IMR-90 (cell line): ENCODE results near the gene RIC8B. TPM values are rescaled to one million over a fixed set of nuclear protein-coding genes. Genes with fewer than 3 reads are reported as not detected.

ENCODE experiments used
- ATAC-seq: fragments of 200-7000 bp; cut with Tn5 transposase; 2 replicates; pipeline ENCODE4 v1.9.1; 2020; ENCODE audit warnings: low read depth, mild to moderate bottlenecking, moderate library complexity
- BruUV-seq: library from RNA; stranded (reverse); fragments of 400-500 nt; replicated peaks from 2 replicates; lab custom pipeline; 2021; lab: Mats Ljungman, UMichigan
- CTCF ChIA-PET: fragments of 300-600 bp; formaldehyde crosslinking; extraction: SDS; loops from one replicate; lab custom pipeline; 2021; ENCODE audit warnings: antibody characterized with exemption; lab: Yijun Ruan, JAX
- POLR2A ChIA-PET: fragments of 300-600 bp; sonication (Branson Sonifier 250); formaldehyde crosslinking; loops from one replicate; lab custom pipeline; 2022; ENCODE audit warnings: antibody characterized with exemption; ENCODE audit not compliant: unreplicated experiment; lab: Charles Lee
- DNase-seq: peaks from one replicate; pipeline ENCODE4 v3.0.0; 2013
- H2AFZ ChIP-seq: replicated peaks from 2 replicates; pipeline ENCODE3; 2013; ENCODE audit warnings: low read length, mild to moderate bottlenecking; ENCODE audit not compliant: poor library complexity
- H2AK5ac ChIP-seq: 2 replicates; pipeline ENCODE4 v1.6.1; 2013; ENCODE audit warnings: low read depth, low read length, inconsistent platforms
- H2AK9ac ChIP-seq: replicated peaks from 2 replicates; pipeline ENCODE3; 2013; ENCODE audit warnings: mild to moderate bottlenecking, low read depth, low read length, moderate library complexity; ENCODE audit not compliant: poor library complexity
- H2BK120ac ChIP-seq: 2 replicates; pipeline ENCODE4 v1.6.1; 2013; ENCODE audit warnings: low read depth, low read length, inconsistent platforms
- H2BK15ac ChIP-seq: 3 replicates; pipeline ENCODE4 v1.6.1; 2013; ENCODE audit warnings: low read depth, low read length, inconsistent platforms
- H2BK20ac ChIP-seq: 2 replicates; pipeline ENCODE4 v1.6.1; 2013; ENCODE audit warnings: low read depth, mild to moderate bottlenecking, inconsistent platforms, low read length, moderate library complexity
- H2BK5ac ChIP-seq: 2 replicates; pipeline ENCODE4 v1.6.1; 2013; ENCODE audit warnings: mild to moderate bottlenecking, low read depth, low read length, inconsistent platforms; ENCODE audit not compliant: poor library complexity, severe bottlenecking
- H3K14ac ChIP-seq: replicated peaks from 2 replicates; pipeline ENCODE4 v1.6.1; 2013; ENCODE audit warnings: low read depth, low read length, inconsistent platforms
- H3K18ac ChIP-seq: 2 replicates; pipeline ENCODE4 v1.6.1; 2013; ENCODE audit warnings: low read depth, low read length, control low read depth
- H3K23ac ChIP-seq: 2 replicates; pipeline ENCODE4 v1.6.1; 2013; ENCODE audit warnings: low read depth, low read length, inconsistent platforms
- H3K27ac ChIP-seq: 2 replicates; pipeline ENCODE4 v1.5.1; 2013; ENCODE audit warnings: mild to moderate bottlenecking, control low read depth, low read length; ENCODE audit not compliant: insufficient read depth
- H3K27me3 ChIP-seq: 2 replicates; pipeline ENCODE4 v1.6.1; 2013; ENCODE audit warnings: low read length; ENCODE audit not compliant: control insufficient read depth, insufficient read depth
- H3K36me3 ChIP-seq: 2 replicates; pipeline ENCODE4 v1.6.1; 2013; ENCODE audit warnings: low read length, mixed read lengths; ENCODE audit not compliant: control insufficient read depth, insufficient read depth
- H3K4ac ChIP-seq: 2 replicates; pipeline ENCODE4 v1.6.1; 2013; ENCODE audit warnings: low read depth, low read length, inconsistent platforms
- H3K4me1 ChIP-seq: 2 replicates; pipeline ENCODE4 v1.6.1; 2013; ENCODE audit warnings: low read length, mixed read lengths; ENCODE audit not compliant: control insufficient read depth, insufficient read depth
- H3K4me2 ChIP-seq: 2 replicates; pipeline ENCODE4 v1.6.1; 2013; ENCODE audit warnings: low read depth, mild to moderate bottlenecking, control low read depth, low read length, moderate library complexity
- H3K4me3 ChIP-seq: 2 replicates; pipeline ENCODE4 v1.5.1; 2013; ENCODE audit warnings: low read depth, mild to moderate bottlenecking, control low read depth, low read length, moderate library complexity; ENCODE audit not compliant: insufficient read depth
- H3K56ac ChIP-seq: 2 replicates; pipeline ENCODE4 v1.6.1; 2013; ENCODE audit warnings: low read length, inconsistent platforms; ENCODE audit not compliant: insufficient read depth; ENCODE audit errors: extremely low read depth
- H3K79me1 ChIP-seq, 2 experiments: 2 replicates each; pipeline ENCODE4 v1.6.1; 2013; ENCODE audit warnings: low read length in 2 of 2, inconsistent platforms in 1 of 2, low read depth in 1 of 2
- H3K9ac ChIP-seq: 2 replicates; pipeline ENCODE4 v1.6.1; 2013; ENCODE audit warnings: low read depth, low read length, control low read depth
- H3K9me1 ChIP-seq: 2 replicates; pipeline ENCODE4 v1.6.1; 2013; ENCODE audit warnings: low read length, inconsistent platforms; ENCODE audit not compliant: insufficient read depth
- H3K9me3 ChIP-seq: 2 replicates; pipeline ENCODE4 v1.6.1; 2013; ENCODE audit warnings: low read length; ENCODE audit not compliant: control insufficient read depth, insufficient read depth
- H4K20me1 ChIP-seq: 2 replicates; pipeline ENCODE4 v1.6.1; 2013; ENCODE audit warnings: low read length, inconsistent platforms; ENCODE audit not compliant: insufficient read depth
- H4K5ac ChIP-seq: 2 replicates; pipeline ENCODE4 v1.6.1; 2013; ENCODE audit warnings: mild to moderate bottlenecking, low read depth, low read length, control low read depth
- H4K8ac ChIP-seq, 2 experiments: 2 replicates each; pipeline ENCODE4 v1.6.1; 2013; ENCODE audit warnings: low read depth in 2 of 2, low read length in 2 of 2, control low read depth in 1 of 2, inconsistent platforms in 1 of 2
- H4K91ac ChIP-seq: 2 replicates; pipeline ENCODE4 v1.6.1; 2013; ENCODE audit warnings: low read depth, low read length, inconsistent platforms; ENCODE audit not compliant: insufficient read depth
- USF2 ChIP-seq: fragments of 150-350 bp; IDR thresholded peaks from 2 replicates; pipeline ENCODE4 v1.6.1; 2017; ENCODE audit warnings: mild to moderate bottlenecking, antibody characterized with exemption, low read length, low read depth
- dilution Hi-C: fragments of 300-500 bp; cut with HindIII; formaldehyde crosslinking; loops from one replicate; pipeline ENCODE4 v1.14.3; 2018; ENCODE audit warnings: low sequenced_read_pairs; ENCODE audit not compliant: unreplicated experiment
- in situ Hi-C: fragments of 300-500 bp; cut with MboI; formaldehyde crosslinking; loops from 3 replicates; pipeline ENCODE4 v1.14.3; 2019; ENCODE audit warnings: low sequenced_read_pairs, inconsistent platforms, mixed read lengths
- intact Hi-C: fragments of 100-400 bp; cut with micrococcal nuclease; formaldehyde crosslinking; loops from 2 replicates; pipeline ENCODE4 v1.10.0; 2022
- polyA plus RNA-seq, 3 experiments: library from polyadenylated mRNA; depleted of rRNA; stranded (reverse); fragments of >200 nt; gene quantifications; 2 replicates each; pipeline ENCODE4 v1.2.3, GENCODE V29; 2012; ENCODE audit warnings: low replicate concordance in 1 of 3
- total RNA-seq: library from RNA; depleted of rRNA; stranded (reverse); fragments of >200 nt; gene quantifications from 2 replicates; pipeline ENCODE4 v1.2.3, GENCODE V29; 2012

Gene RIC8B
- total and polyA plus RNA-seq, 2 of the 4 experiments (the other 2 are of a cell fraction), result 5.5 to 19.5 TPM

- H4K5ac ChIP-seq, result no peak overlapping the region
- H3K27me3 ChIP-seq, result no peaks in the 10 kb centered on the region
- H2AFZ ChIP-seq, result no peak overlapping the region
- no peak overlapping the region for H3K27ac ChIP-seq
- H4K91ac ChIP-seq, result no peak overlapping the region
- H2BK120ac ChIP-seq, result no peak overlapping the region
- no peak overlapping the region for H3K56ac ChIP-seq
- intact Hi-C loops, result no loop called here
- H4K20me1 ChIP-seq, result no peaks in the 10 kb centered on the region
- H3K4me3 ChIP-seq, result no peak overlapping the region
- H3K4ac ChIP-seq, result no peak overlapping the region
- ATAC-seq, result no peak
- no peak overlapping the region for H3K18ac ChIP-seq
- BruUV-seq, result no TSS peak
- no peak overlapping the region for H3K23ac ChIP-seq
- no peaks in the 10 kb centered on the region for H3K9me3 ChIP-seq
- ChIA-PET POLR2A (no interaction called here), CTCF (no interaction called here)
- no peaks in the 10 kb centered on the region for H3K4me1 ChIP-seq
- H2BK20ac ChIP-seq, result no peak overlapping the region
- peaks cover 0 to 4% of the 10 kb centered on the region in 2 experiments for H3K79me1 ChIP-seq
- H2BK15ac ChIP-seq, result no peak overlapping the region
- no peak overlapping the region for H4K8ac ChIP-seq
- dilution Hi-C loops, result no loop called here
- DNase-seq, result no peak
- H2AK9ac ChIP-seq, result no peak overlapping the region
- no peak for TF ChIP-seq USF2
- peaks cover 10% of the 10 kb centered on the region for H3K36me3 ChIP-seq
- H2BK5ac ChIP-seq, result no peak overlapping the region
- no peak overlapping the region for H2AK5ac ChIP-seq
- H3K14ac ChIP-seq, result no peak overlapping the region
- no peaks in the 10 kb centered on the region for H3K9me1 ChIP-seq
- in situ Hi-C loops, result no loop called here
- no peak overlapping the region for H3K9ac ChIP-seq
- H3K4me2 ChIP-seq, result no peak overlapping the region
Measured at GRCh38 chr12:106791531-106791930, 17.0 kb downstream of the RIC8B start.
